Fibroblast of lung (primary cell): Measurements from ENCODE around the gene KLHL14. TPM values are rescaled to one million over a fixed set of nuclear protein-coding genes. Genes with fewer than 3 reads are reported as not detected.

ENCODE experiments used
- DNase-seq, 2 donors: peaks; one replicate each; pipeline versions ENCODE4 v3.0.0 to v3.0.0-alpha.2; 2010; ENCODE audit warnings: low read depth in 2 of 2
- H2AFZ ChIP-seq: 2 replicates; pipeline ENCODE4 v1.5.1; 2012; ENCODE audit warnings: low read length, control low read depth, inconsistent platforms
- H3K27ac ChIP-seq: 2 replicates; pipeline ENCODE4 v1.5.1; 2011; ENCODE audit warnings: low read length, control low read depth; ENCODE audit not compliant: insufficient read depth
- H3K27me3 ChIP-seq: 2 replicates; pipeline ENCODE4 v1.5.1; 2011; ENCODE audit warnings: mild to moderate bottlenecking, low read length; ENCODE audit not compliant: control insufficient read depth, insufficient read depth
- H3K36me3 ChIP-seq: 2 replicates; pipeline ENCODE4 v1.5.1; 2011; ENCODE audit warnings: low read length; ENCODE audit not compliant: control insufficient read depth, insufficient read depth
- H3K4me1 ChIP-seq: 2 replicates; pipeline ENCODE4 v1.5.1; 2011; ENCODE audit warnings: low read length; ENCODE audit not compliant: control insufficient read depth, insufficient read depth; ENCODE audit errors: extremely low read depth
- H3K4me2 ChIP-seq: 2 replicates; pipeline ENCODE4 v1.5.1; 2011; ENCODE audit warnings: low read length, control low read depth; ENCODE audit not compliant: insufficient read depth; ENCODE audit errors: extremely low read depth
- H3K4me3 ChIP-seq, 4 experiments: fragments of 200-600 bp in 1 of 4; sonication (generic) in 1 of 4; replicated peaks in 1 of 4; 2 replicates each; pipeline ENCODE4 v1.5.1; 2011 to 2016; ENCODE audit warnings: low read length in 4 of 4, low read depth in 3 of 4, mild to moderate bottlenecking in 3 of 4, control low read depth in 2 of 4, inconsistent platforms in 1 of 4, mixed read lengths in 1 of 4; ENCODE audit not compliant: insufficient read depth in 1 of 4; ENCODE audit errors: control extremely low read depth in 1 of 4
- H3K79me2 ChIP-seq: 2 replicates; pipeline ENCODE4 v1.5.1; 2012; ENCODE audit warnings: mild to moderate bottlenecking, low read length, inconsistent platforms; ENCODE audit not compliant: control insufficient read depth, insufficient read depth
- H3K9ac ChIP-seq: 2 replicates; pipeline ENCODE4 v1.5.1; 2011; ENCODE audit warnings: mild to moderate bottlenecking, low read length, control low read depth; ENCODE audit not compliant: insufficient read depth
- H3K9me3 ChIP-seq: 2 replicates; pipeline ENCODE4 v1.5.1; 2012; ENCODE audit warnings: low read depth, low read length; ENCODE audit not compliant: control insufficient read depth, insufficient read depth
- H4K20me1 ChIP-seq: 2 replicates; pipeline ENCODE4 v1.5.1; 2011; ENCODE audit warnings: low read length; ENCODE audit not compliant: control insufficient read depth, insufficient read depth; ENCODE audit errors: extremely low read depth
- EZH2 ChIP-seq: IDR thresholded peaks from 2 replicates; pipeline ENCODE4 v1.5.1; 2012; ENCODE audit warnings: low read length, control low read depth, mild to moderate bottlenecking; ENCODE audit errors: missing control alignments
- polyA plus RNA-seq, 2 donors: library from polyadenylated mRNA; depleted of rRNA in 1 of 2; stranded (reverse) in 1 of 2; unstranded in 1 of 2; fragments of >200 nt; gene quantifications; 2 replicates each; pipeline ENCODE4 v1.2.1, GENCODE V29; 2011 to 2012; ENCODE audit warnings: missing spikeins in 1 of 2
- total RNA-seq: library from RNA; depleted of rRNA; stranded (reverse); fragments of >200 nt; gene quantifications from 2 replicates; pipeline ENCODE4 v1.2.1, GENCODE V29; 2014
- TF ChIP-seq, protein P1 (sequence below), 2 donors: IDR thresholded peaks in 1 of 2; conservative IDR thresholded peaks in 1 of 2; 1 replicate in 1 of 2; 2 replicates in 1 of 2; pipeline ENCODE4 v1.5.1; 2011 to 2012; ENCODE audit warnings: low read length in 2 of 2, control low read depth in 1 of 2, inconsistent platforms in 1 of 2, low read depth in 1 of 2, mild to moderate bottlenecking in 1 of 2

KLHL14 gene
- total and polyA plus RNA-seq, 2 donors (not counting 1 experiment from before 2014, with no cell fraction given): not detected

DNA sequence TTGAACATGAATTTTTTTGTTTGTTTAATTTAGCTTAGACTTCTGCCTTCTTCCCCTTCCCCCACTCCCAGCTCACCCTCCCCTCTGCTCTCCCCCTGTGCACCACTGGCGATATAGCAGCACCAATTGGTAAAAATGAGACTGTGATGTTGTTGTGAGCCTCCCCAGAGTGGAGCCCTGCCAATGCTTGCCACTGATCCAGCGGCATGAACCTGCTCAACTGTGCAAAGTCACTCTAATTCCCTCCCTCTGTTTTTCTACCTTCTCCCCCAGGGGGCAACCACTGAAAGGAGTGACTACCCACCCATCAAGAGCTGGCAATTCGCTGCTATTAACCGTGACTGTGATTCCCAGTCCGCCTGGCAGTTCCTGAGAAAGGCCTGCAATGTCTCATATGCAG lies 30.2 kb downstream of the KLHL14 start:
- no peaks in the 10 kb centered on the region for H3K79me2 ChIP-seq
- H3K27me3 ChIP-seq: no peaks in the 10 kb centered on the region
- H3K27ac ChIP-seq: no peak overlapping the region
- TF ChIP-seq, protein P1, sequence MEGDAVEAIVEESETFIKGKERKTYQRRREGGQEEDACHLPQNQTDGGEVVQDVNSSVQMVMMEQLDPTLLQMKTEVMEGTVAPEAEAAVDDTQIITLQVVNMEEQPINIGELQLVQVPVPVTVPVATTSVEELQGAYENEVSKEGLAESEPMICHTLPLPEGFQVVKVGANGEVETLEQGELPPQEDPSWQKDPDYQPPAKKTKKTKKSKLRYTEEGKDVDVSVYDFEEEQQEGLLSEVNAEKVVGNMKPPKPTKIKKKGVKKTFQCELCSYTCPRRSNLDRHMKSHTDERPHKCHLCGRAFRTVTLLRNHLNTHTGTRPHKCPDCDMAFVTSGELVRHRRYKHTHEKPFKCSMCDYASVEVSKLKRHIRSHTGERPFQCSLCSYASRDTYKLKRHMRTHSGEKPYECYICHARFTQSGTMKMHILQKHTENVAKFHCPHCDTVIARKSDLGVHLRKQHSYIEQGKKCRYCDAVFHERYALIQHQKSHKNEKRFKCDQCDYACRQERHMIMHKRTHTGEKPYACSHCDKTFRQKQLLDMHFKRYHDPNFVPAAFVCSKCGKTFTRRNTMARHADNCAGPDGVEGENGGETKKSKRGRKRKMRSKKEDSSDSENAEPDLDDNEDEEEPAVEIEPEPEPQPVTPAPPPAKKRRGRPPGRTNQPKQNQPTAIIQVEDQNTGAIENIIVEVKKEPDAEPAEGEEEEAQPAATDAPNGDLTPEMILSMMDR (conservative IDR thresholded peaks at IDR 0.05 in 1 of 2, IDR thresholded peaks at IDR 0.05 in 1 of 2; ENCODE audit: low read depth in 1 of 2, low read length in 2 of 2): no peak
- no peak for TF ChIP-seq EZH2
- no peaks in the 10 kb centered on the region for H3K9me3 ChIP-seq
- no peaks in the 10 kb centered on the region for H3K36me3 ChIP-seq
- no peaks in the 10 kb centered on the region for H3K4me1 ChIP-seq
- no peak for DNase-seq
- no peak overlapping the region for H3K4me3 ChIP-seq
- H2AFZ ChIP-seq: no peak overlapping the region
- no peaks in the 10 kb centered on the region for H4K20me1 ChIP-seq
- no peak overlapping the region for H3K4me2 ChIP-seq
- no peak overlapping the region for H3K9ac ChIP-seq

DNA sequence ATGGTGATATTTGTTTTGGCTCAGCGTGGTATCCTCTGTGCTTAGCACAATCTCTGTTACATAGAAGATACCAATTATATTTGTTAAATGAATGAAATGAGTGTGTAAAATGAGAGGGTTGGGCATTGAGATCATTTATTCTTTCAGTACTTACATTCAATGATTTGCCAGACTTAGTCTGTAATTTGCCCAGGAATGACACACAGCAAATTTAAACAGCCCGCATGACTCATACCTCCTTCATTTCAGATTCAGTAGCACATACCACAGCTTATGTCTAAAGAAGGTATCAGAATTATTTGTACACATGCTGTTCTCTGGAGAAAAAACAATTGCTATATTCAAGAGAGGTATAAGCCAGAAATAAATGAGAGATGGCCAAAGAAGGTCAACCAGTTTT lies 37.0 kb downstream of the KLHL14 start:
- DNase-seq: peak; percentile 31 to 88
- H3K4me3 ChIP-seq: no peak overlapping the region
- H3K79me2 ChIP-seq: no peaks in the 10 kb centered on the region
- H3K36me3 ChIP-seq: no peaks in the 10 kb centered on the region
- no peaks in the 10 kb centered on the region for H3K4me1 ChIP-seq
- H3K9me3 ChIP-seq: no peaks in the 10 kb centered on the region
- no peak overlapping the region for H3K9ac ChIP-seq
- no peak overlapping the region for H2AFZ ChIP-seq
- TF ChIP-seq EZH2: no peak
- TF ChIP-seq, protein P1 (conservative IDR thresholded peaks at IDR 0.05 in 1 of 2, IDR thresholded peaks at IDR 0.05 in 1 of 2; ENCODE audit: low read depth in 1 of 2, low read length in 2 of 2): no peak
- no peak overlapping the region for H3K4me2 ChIP-seq
- no peaks in the 10 kb centered on the region for H3K27me3 ChIP-seq
- H4K20me1 ChIP-seq: no peaks in the 10 kb centered on the region
- no peak overlapping the region for H3K27ac ChIP-seq

DNA sequence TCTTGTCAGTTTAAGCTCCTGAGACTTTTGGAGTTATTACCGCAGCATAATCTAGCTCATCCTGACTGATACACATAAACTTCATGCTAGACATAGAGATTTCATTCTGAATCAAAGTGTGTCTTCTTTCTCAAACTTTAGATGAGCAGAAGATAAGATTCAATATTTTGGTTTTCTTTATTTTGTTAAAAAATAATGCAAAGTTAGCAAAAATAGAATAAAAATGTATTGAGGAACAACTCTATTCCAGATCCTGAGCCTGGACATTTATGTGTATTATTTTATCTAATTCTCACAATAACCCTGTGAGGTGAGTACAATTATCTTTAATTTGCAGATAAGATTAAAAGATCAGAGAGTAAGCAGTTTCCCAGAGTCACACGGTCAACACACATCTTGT lies 38.4 kb downstream of the KLHL14 start:
- no peak overlapping the region for H3K27ac ChIP-seq
- TF ChIP-seq, protein P1 (conservative IDR thresholded peaks at IDR 0.05 in 1 of 2, IDR thresholded peaks at IDR 0.05 in 1 of 2; ENCODE audit: low read depth in 1 of 2, low read length in 2 of 2): no peak
- TF ChIP-seq EZH2: no peak
- H3K4me3 ChIP-seq: no peak overlapping the region
- no peaks in the 10 kb centered on the region for H3K36me3 ChIP-seq
- no peaks in the 10 kb centered on the region for H4K20me1 ChIP-seq
- H3K4me2 ChIP-seq: no peak overlapping the region
- no peaks in the 10 kb centered on the region for H3K27me3 ChIP-seq
- H3K9me3 ChIP-seq: no peaks in the 10 kb centered on the region
- H3K4me1 ChIP-seq: no peaks in the 10 kb centered on the region
- DNase-seq: no peak
- no peak overlapping the region for H3K9ac ChIP-seq
- no peak overlapping the region for H2AFZ ChIP-seq
- no peaks in the 10 kb centered on the region for H3K79me2 ChIP-seq
